KMS-11 (cell line): ENCODE measurements around the gene ARHGAP24.

ENCODE experiments used
- H2AFZ ChIP-seq: fragments of 200-600 bp; sonication (generic); 2 replicates; pipeline ENCODE4 v1.6.1; 2016; ENCODE audit warnings: antibody characterized with exemption, mixed run types, low read depth
- H3K27ac ChIP-seq: fragments of 200-600 bp; sonication (generic); 2 replicates; pipeline ENCODE4 v1.6.1; 2016; ENCODE audit warnings: mild to moderate bottlenecking, mixed run types
- H3K27me3 ChIP-seq: fragments of 200-600 bp; sonication (generic); 2 replicates; pipeline ENCODE4 v1.6.1; 2017; ENCODE audit warnings: mild to moderate bottlenecking, low read depth, mixed run types, moderate library complexity; ENCODE audit not compliant: insufficient read depth
- H3K36me3 ChIP-seq: fragments of 200-600 bp; sonication (generic); 2 replicates; pipeline ENCODE4 v1.6.1; 2017; ENCODE audit warnings: mild to moderate bottlenecking, mixed run types; ENCODE audit not compliant: insufficient read depth
- H3K4me1 ChIP-seq: fragments of 200-600 bp; sonication (generic); 2 replicates; pipeline ENCODE4 v1.6.1; 2016; ENCODE audit warnings: mild to moderate bottlenecking, low read depth, mixed run types; ENCODE audit not compliant: poor library complexity, severe bottlenecking
- H3K4me2 ChIP-seq: fragments of 200-600 bp; sonication (generic); 2 replicates; pipeline ENCODE4 v1.7.0; 2016; ENCODE audit warnings: mild to moderate bottlenecking, mixed run types
- H3K4me3 ChIP-seq: fragments of 200-600 bp; sonication (generic); IDR thresholded peaks from 2 replicates; pipeline ENCODE4 v1.6.1; 2017; ENCODE audit warnings: low read depth, low read length, mixed read lengths; ENCODE audit not compliant: insufficient read depth
- H3K79me2 ChIP-seq: fragments of 200-600 bp; sonication (generic); 2 replicates; pipeline ENCODE4 v1.6.1; 2016; ENCODE audit warnings: low read depth, mixed run types; ENCODE audit not compliant: insufficient read depth
- H3K9ac ChIP-seq: fragments of 200-600 bp; sonication (generic); 2 replicates; pipeline ENCODE4 v1.6.1; 2016; ENCODE audit warnings: mild to moderate bottlenecking, mixed run types
- H4K20me1 ChIP-seq: fragments of 200-600 bp; sonication (generic); 2 replicates; pipeline ENCODE4 v1.6.1; 2016; ENCODE audit warnings: mild to moderate bottlenecking, mixed run types; ENCODE audit not compliant: insufficient read depth
- TF ChIP-seq, protein P1 (sequence below): fragments of 200-600 bp; sonication (generic); conservative IDR thresholded peaks from 2 replicates; pipeline ENCODE4 v1.6.1; 2017; ENCODE audit warnings: low read depth, mild to moderate bottlenecking, antibody characterized with exemption, low read length, moderate library complexity, mixed read lengths

Gene ARHGAP24

DNA sequence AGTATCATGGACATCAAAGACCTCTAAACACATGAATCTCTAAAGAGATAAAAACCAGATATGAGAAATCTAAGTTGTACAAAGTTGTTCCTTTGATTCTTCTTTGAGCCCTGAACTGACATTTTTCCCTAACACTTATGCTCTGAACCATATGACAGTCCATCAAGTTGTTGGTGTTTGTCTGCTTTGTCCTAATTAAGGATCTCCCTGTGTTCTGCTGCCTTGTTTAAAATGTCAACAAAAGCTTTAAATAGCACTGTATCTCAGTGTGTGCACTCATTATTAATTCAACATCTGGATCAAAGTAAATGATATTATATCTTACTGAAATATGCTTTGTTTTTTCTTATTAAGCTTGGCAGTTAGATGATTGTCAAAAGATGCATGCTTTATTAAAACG is 563.1 kb downstream of the ARHGAP24 start:
- Histone ChIP-seq H3K27ac (no peak overlapping the region), H3K36me3 (no peaks in the 10 kb centered on the region), H3K4me1 (peaks cover 25% of the 10 kb centered on the region), H2AFZ (no peak overlapping the region), H3K27me3 (no peaks in the 10 kb centered on the region), H3K9ac (no peak overlapping the region), H3K4me2 (no peak overlapping the region), H3K4me3 (no peak overlapping the region), H4K20me1 (no peaks in the 10 kb centered on the region), H3K79me2 (no peaks in the 10 kb centered on the region)
- TF ChIP-seq, protein P1, sequence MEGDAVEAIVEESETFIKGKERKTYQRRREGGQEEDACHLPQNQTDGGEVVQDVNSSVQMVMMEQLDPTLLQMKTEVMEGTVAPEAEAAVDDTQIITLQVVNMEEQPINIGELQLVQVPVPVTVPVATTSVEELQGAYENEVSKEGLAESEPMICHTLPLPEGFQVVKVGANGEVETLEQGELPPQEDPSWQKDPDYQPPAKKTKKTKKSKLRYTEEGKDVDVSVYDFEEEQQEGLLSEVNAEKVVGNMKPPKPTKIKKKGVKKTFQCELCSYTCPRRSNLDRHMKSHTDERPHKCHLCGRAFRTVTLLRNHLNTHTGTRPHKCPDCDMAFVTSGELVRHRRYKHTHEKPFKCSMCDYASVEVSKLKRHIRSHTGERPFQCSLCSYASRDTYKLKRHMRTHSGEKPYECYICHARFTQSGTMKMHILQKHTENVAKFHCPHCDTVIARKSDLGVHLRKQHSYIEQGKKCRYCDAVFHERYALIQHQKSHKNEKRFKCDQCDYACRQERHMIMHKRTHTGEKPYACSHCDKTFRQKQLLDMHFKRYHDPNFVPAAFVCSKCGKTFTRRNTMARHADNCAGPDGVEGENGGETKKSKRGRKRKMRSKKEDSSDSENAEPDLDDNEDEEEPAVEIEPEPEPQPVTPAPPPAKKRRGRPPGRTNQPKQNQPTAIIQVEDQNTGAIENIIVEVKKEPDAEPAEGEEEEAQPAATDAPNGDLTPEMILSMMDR, result no peak

DNA sequence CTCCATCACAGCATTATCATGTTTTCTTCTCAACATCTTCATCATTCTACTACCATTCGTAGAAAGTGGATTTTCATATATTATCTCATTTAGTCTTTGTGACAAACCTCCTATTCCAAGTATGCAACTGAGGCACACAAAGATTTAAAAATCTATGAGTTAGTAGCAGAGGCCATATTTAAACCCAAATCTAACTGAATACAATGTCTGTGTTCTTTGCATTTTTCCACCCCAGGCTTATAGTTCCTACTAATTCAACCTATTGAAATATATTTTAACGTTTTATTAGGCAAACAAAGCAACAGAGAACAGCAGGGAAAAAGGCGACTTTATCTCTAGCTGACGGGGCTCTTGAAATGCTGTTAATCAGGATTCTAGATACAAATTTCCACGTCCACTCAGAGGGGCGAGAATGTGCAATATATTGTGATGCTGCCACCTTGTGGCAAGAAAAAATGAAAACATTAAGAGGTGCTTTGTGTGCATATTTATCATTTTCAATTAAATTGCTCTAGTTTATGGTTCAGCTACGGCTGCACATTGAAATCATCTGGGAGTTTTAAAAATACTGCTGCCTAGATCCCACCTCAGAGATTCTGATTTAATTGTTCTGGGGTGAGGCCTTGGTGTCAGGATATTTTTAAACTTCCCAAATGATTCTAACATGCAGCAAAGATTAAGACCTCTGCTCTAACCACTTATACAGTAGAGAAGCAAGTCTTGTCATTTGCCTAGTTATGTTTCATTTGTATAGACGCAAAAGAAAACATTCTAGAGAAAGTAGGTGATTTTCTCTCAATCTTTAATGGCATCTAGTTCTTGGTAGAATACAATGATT is 569.0 kb downstream of the ARHGAP24 start:
- peak overlapping the region; percentile 6; the same call in 1 of the 2 replicates for H2AFZ ChIP-seq
- H3K9ac ChIP-seq, result no peak overlapping the region
- H4K20me1 ChIP-seq, result no peaks in the 10 kb centered on the region
- H3K4me1 ChIP-seq, result peaks cover 4% of the 10 kb centered on the region
- H3K27ac ChIP-seq, result no peak overlapping the region
- no peak overlapping the region for H3K4me3 ChIP-seq
- no peaks in the 10 kb centered on the region for H3K27me3 ChIP-seq
- TF ChIP-seq, protein P1, result peak; percentile 86
- H3K4me2 ChIP-seq, result peak overlapping the region; percentile 30; the same call in 1 of the 2 replicates
- H3K36me3 ChIP-seq, result no peaks in the 10 kb centered on the region
- H3K79me2 ChIP-seq, result no peaks in the 10 kb centered on the region

DNA sequence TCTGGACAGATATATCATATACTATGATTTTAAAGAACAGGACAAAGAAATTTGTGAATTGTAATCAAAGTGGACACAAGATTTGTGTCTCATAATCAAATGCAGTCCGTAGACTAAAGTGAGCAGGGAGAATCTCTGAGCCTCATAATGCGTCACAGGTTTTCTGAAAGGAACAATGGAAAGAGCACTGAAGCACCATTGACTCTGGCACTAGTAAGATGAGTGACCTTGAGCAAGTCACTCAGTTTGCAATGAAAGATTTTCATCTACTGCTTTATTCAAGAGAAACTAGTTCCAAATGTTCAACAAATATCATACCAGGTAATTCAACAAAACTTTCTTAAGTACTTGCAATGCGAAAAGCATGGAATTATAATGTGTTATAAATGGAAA is 569.6 kb downstream of the ARHGAP24 start:
- Histone ChIP-seq H2AFZ (no peak overlapping the region), H3K9ac (no peak overlapping the region)

DNA sequence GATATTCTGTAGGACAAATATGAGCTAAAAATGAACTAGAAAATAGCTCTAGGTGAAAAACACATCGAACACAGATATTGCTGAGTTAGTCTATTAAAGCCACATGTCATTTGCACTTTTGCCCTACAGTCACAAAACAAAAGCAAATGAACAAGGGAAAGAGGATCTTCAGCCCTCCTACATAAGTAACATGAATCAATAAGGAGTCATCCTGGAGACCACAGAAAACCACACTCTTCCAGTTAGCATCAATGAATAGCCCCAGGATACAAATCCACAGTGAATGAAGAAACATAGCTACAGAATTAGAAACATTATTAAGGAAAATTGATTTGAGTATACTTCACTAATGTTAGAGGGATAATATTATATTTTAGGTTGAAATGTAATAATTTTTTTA is 573.5 kb downstream of the ARHGAP24 start:
- Histone ChIP-seq H3K4me3 (no peak overlapping the region), H3K4me2 (no peak overlapping the region), H4K20me1 (no peaks in the 10 kb centered on the region), H3K27ac (no peak overlapping the region), H3K36me3 (no peaks in the 10 kb centered on the region), H3K4me1 (peaks cover 4% of the 10 kb centered on the region), H3K27me3 (no peaks in the 10 kb centered on the region), H3K9ac (no peak overlapping the region), H3K79me2 (no peaks in the 10 kb centered on the region), H2AFZ (no peak overlapping the region; the same call in 1 of the 2 replicates)
- TF ChIP-seq, protein P1, result no peak

More for the DNA sequence above, 569.6 kb downstream of the ARHGAP24 start:
- H3K27me3 ChIP-seq, result no peaks in the 10 kb centered on the region
- no peak overlapping the region for H3K4me2 ChIP-seq
- H3K79me2 ChIP-seq, result no peaks in the 10 kb centered on the region
- H3K4me3 ChIP-seq, result no peak overlapping the region
- H3K4me1 ChIP-seq, result peaks cover 4% of the 10 kb centered on the region
- H4K20me1 ChIP-seq, result no peaks in the 10 kb centered on the region
- H3K36me3 ChIP-seq, result no peaks in the 10 kb centered on the region
- TF ChIP-seq, protein P1, result no peak
- H3K27ac ChIP-seq, result no peak overlapping the region
